Measurements from ENCODE around the gene ATXN1.

The ATXN1 gene

DNA sequence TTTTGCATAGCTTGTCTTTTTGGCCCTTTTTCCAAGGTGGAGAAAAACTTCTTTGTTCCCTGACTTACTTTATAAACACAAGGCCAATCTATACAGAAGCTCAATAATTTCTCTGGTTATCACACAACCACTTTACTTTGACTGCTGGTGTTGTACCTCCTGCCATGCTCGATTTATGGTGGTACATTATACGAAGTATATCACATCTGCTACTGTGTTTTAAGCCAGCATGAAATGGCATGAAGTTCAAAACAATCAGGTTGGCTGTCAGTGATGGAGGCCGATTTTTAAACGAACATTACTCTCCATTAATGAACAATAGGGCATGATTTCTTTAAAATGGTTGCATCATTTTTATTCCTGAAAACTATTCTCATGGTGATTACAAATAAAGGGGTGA, 21.0 kb upstream of the ATXN1 start:
- H3K4me3 ChIP-seq (ENCODE audit: low read depth, low read length) = no peak overlapping the region
- no peak for DNase-seq (ENCODE audit: low read depth)
- TF ChIP-seq, protein P1, sequence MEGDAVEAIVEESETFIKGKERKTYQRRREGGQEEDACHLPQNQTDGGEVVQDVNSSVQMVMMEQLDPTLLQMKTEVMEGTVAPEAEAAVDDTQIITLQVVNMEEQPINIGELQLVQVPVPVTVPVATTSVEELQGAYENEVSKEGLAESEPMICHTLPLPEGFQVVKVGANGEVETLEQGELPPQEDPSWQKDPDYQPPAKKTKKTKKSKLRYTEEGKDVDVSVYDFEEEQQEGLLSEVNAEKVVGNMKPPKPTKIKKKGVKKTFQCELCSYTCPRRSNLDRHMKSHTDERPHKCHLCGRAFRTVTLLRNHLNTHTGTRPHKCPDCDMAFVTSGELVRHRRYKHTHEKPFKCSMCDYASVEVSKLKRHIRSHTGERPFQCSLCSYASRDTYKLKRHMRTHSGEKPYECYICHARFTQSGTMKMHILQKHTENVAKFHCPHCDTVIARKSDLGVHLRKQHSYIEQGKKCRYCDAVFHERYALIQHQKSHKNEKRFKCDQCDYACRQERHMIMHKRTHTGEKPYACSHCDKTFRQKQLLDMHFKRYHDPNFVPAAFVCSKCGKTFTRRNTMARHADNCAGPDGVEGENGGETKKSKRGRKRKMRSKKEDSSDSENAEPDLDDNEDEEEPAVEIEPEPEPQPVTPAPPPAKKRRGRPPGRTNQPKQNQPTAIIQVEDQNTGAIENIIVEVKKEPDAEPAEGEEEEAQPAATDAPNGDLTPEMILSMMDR (IDR thresholded peaks at IDR 0.05; ENCODE audit: low read depth, low read length, missing control alignments) = no peak

DNA sequence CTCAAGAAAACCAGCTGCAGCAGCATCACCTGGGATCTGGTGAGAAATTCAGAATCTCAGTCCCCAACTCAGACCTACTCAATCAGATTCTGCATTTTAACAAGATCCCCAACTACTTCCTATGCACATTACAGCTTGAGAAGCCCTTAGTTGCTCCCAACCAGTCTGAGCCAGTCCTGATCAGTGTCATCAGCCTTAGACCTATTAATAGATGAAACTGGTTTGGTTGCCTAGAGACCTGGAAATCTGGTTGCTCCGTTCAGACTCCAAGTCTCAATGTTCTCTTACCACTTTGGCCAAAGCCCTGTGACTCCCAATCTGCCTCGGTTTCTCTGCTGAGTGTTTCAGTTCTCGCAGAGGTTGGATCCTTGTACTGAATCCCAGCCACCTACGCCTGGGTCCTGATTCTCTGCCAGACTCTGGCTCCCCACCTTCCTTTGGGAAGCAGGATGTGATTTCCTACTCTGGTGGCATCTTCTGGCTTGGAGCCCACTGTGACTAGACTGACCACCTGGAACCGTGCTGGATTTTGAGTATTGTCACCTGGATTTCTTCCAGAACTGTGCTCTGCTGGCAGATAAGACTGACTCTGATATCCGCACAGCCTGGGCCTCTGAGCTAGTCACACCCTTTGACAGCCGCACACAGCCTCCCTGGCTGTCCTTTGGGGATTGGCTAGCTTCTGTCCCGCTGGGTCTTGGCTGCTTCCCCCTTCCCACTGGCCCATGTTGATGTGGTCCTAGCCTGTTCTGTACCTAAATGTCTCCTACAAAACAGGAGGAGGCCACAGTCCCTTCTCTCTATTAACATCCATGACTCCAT, 20.3 kb upstream of the ATXN1 start:
- no peak overlapping the region for H3K4me3 ChIP-seq (ENCODE audit: low read depth, low read length)
- DNase-seq (ENCODE audit: low read depth) = no peak
- TF ChIP-seq, protein P1 (IDR thresholded peaks at IDR 0.05; ENCODE audit: low read depth, low read length, missing control alignments) = no peak

DNA sequence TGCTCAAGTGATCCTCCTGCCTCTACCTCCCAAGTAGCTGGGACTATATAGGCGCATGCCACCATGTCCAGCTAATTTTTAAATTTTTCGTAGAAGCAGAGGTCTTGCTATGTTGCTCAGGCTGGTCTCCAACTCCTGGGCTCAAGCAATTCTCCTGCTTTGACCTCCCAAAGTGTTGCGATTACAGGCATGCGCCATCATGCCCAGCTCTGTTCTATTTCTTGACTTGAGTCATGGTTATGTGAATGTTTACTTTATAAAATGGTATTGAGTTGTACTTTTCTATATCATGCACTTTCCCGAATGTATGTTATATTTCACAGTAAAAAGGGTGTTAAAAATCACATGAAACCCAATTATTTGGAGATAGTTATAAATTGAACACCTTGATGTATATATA, 17.3 kb upstream of the ATXN1 start:
- TF ChIP-seq, protein P1 (IDR thresholded peaks at IDR 0.05; ENCODE audit: low read depth, low read length, missing control alignments) = no peak
- DNase-seq (ENCODE audit: low read depth) = no peak
- H3K4me3 ChIP-seq (ENCODE audit: low read depth, low read length) = no peak overlapping the region

DNA sequence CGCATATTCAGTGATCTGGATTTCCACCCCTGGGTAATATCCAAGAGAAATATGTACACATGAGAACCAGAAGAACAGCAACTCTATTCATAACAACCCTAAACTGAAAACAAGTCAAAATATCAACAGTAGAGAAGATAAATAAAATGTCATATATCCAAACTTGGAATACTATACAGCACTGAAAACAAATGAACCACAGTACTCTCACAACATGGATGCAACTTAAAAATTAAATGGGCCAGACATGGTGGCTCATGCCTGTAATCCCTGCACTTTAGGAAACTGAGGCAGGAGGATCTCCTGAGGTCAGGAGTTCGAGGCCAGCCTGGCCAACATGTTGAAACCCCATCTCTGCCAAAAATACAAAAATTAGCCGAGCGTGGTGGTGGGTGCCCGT, 16.5 kb upstream of the ATXN1 start:
- DNase-seq (ENCODE audit: low read depth) = no peak
- no peak overlapping the region for H3K4me3 ChIP-seq (ENCODE audit: low read depth, low read length)
- TF ChIP-seq, protein P1 (IDR thresholded peaks at IDR 0.05; ENCODE audit: low read depth, low read length, missing control alignments) = no peak

DNA sequence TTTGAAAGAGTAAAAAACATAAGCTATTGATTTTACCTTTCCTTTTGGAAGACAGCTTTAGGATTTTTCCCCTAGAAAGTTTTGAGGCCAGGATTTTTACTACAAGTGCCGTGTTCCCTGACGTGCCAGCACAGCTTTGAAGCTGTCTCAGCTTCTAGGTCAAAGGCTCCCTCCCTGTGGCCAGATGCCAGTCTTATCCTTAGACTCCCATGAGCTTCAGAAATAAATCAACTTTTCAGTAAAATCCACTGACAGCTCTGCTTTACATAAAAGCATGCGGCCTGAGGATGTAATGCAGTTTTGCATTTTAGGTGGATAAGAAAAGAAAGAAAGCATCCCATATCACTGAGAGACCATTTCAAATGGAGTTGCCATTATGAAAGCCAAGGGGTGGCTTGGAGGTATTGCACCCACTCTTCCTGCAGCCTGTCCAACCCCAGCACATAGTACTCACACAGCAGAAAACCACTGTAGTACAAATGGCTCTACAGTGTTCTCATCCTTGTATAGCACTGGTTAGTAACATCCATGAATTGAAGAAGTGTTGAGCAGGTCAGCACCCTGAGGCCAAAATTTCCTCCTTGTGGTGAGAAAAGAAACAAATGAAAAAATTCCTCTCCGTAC, 15.2 kb upstream of the ATXN1 start:
- TF ChIP-seq, protein P1 (IDR thresholded peaks at IDR 0.05; ENCODE audit: low read depth, low read length, missing control alignments) = peak; percentile 24
- no peak overlapping the region for H3K4me3 ChIP-seq (ENCODE audit: low read depth, low read length)
- DNase-seq (ENCODE audit: low read depth) = no peak

DNA sequence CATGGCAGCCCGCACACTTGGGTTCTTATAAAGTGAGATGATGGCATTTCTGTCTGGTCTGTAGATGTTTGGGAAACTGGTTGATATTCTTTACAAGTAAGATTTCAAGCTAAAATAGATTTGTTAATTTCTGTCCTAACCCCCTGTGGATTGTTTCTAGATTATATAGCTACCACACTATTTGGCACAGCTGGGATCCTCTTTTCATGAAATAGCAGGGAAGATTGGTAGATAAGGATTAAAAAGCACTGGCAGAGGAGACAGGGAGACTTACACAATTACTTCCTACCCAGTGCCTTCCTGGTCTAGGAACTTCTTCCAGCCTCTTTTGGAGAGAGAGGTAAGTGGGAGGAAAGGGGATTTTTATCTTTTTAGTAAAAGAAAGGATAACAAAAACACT, 13.2 kb upstream of the ATXN1 start:
- no peak for DNase-seq (ENCODE audit: low read depth)
- TF ChIP-seq, protein P1 (IDR thresholded peaks at IDR 0.05; ENCODE audit: low read depth, low read length, missing control alignments) = no peak

More for the DNA sequence above, 13.2 kb upstream of the ATXN1 start:
- no peak overlapping the region for H3K4me3 ChIP-seq (ENCODE audit: low read depth, low read length)
